ENCODE measurements around the gene PHLPP1.

Gene PHLPP1

GRCh38 chr18:63007231-63007630, 291.9 kb downstream of the PHLPP1 start:
- in situ Hi-C loops (cut with HindIII; ENCODE audit: low sequenced_read_pairs): no loop called here
- DNase-seq (ENCODE audit: low read depth): no peak
- TF ChIP-seq CTCF (IDR thresholded peaks at IDR 0.05; ENCODE audit: low read depth, low read length, missing control alignments): no peak
- no peak overlapping the region for H3K4me3 ChIP-seq (ENCODE audit: low read depth, low read length)

GRCh38 chr18:63016270-63016669, 300.9 kb downstream of the PHLPP1 start:
- peak; percentile 83 for TF ChIP-seq CTCF (IDR thresholded peaks at IDR 0.05; ENCODE audit: low read depth, low read length, missing control alignments)
- in situ Hi-C loops (cut with HindIII; ENCODE audit: low sequenced_read_pairs): loop anchor here (5.0 kb wide), 1 partner anchor 311 kb away; no protein-coding TSS in a partner anchor
- no peak overlapping the region for H3K4me3 ChIP-seq (ENCODE audit: low read depth, low read length)
- peak; percentile 57 for DNase-seq (ENCODE audit: low read depth)

DNA sequence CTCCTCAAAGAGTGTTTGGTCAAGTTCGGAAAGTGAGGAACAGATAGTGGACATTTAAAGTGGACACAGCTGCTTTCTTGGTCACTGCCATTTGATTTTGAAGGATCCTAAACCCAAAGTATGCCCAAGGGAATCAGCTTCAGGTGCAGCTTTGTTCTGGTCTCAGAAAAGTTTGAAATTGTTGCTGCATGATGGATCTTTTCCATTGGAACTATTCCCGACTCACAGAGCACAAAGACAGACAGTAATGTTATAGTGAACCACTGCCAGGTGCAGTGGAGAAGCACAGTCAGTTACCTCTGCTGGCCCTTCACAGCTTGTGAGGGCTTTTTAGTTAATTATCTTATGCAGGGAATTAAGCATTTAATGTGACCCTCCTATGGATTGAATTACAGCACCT, 301.7 kb downstream of the PHLPP1 start:
- no peak for TF ChIP-seq CTCF (IDR thresholded peaks at IDR 0.05; ENCODE audit: low read depth, low read length, missing control alignments)
- no peak overlapping the region for H3K4me3 ChIP-seq (ENCODE audit: low read depth, low read length)
- in situ Hi-C loops (cut with HindIII; ENCODE audit: low sequenced_read_pairs): loop anchor here (5.0 kb wide), 1 partner anchor 310 kb away; no protein-coding TSS in a partner anchor
- no peak for DNase-seq (ENCODE audit: low read depth)

DNA sequence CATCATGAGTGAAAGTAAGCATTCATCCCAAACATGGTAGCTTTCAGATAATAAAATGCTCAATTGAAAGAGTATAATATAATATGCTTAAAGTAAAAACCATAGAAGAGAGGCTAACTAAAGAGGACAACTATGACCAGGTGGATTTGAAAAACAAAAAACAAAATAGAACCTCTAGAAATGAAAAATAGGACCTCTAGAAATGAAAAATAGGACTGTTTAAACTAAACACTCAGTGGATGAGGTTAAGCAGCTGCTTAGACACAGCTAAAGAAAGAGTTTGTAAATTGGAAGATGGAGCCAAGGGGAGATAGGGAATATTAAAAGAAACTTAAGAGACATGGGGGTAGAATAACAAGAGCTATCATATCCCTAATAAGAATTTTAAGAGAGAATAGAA, 302.6 kb downstream of the PHLPP1 start:
- no peak for TF ChIP-seq CTCF (IDR thresholded peaks at IDR 0.05; ENCODE audit: low read depth, low read length, missing control alignments)
- H3K4me3 ChIP-seq (ENCODE audit: low read depth, low read length): no peak overlapping the region
- no peak for DNase-seq (ENCODE audit: low read depth)
- in situ Hi-C loops (cut with HindIII; ENCODE audit: low sequenced_read_pairs): loop anchor here (5.0 kb wide), 1 partner anchor 309 kb away; no protein-coding TSS in a partner anchor

DNA sequence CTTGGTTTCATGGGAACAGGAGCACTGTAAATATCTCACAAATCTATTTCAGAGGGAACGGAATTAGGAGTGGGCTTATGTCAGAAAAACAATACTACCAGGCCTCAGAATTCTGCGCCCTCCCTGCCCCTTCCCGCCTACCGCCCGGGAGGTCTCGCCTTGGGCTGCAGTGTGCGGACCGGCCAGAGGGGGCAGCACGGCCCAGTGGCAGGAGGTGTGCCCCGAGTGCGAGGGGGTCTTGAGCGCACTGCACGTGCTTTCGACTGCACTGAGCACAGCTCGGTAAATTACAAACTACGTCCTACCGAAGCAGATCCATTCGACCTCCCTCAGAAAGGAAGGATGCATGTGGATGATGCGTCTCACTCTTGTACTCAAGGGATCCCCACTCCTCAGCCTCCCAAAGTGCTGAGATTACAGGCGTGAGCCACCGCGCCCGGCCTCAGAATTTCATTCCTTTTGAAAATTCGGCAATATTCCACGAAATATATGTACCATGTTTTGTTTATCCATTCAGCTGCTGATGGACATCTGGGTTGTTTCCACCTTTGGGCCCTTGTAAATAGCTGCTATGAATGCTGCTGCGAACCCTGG, 307.2 kb downstream of the PHLPP1 start:
- no peak for DNase-seq (ENCODE audit: low read depth)
- in situ Hi-C loops (cut with HindIII; ENCODE audit: low sequenced_read_pairs): no loop called here
- TF ChIP-seq CTCF (IDR thresholded peaks at IDR 0.05; ENCODE audit: low read depth, low read length, missing control alignments): peak; percentile 47
- no peak overlapping the region for H3K4me3 ChIP-seq (ENCODE audit: low read depth, low read length)

GRCh38 chr18:63025251-63026090, 310.1 kb downstream of the PHLPP1 start:
- no peak for DNase-seq (ENCODE audit: low read depth)
- TF ChIP-seq CTCF (IDR thresholded peaks at IDR 0.05; ENCODE audit: low read depth, low read length, missing control alignments): peak; percentile 8
- H3K4me3 ChIP-seq (ENCODE audit: low read depth, low read length): no peak overlapping the region
- in situ Hi-C loops (cut with HindIII; ENCODE audit: low sequenced_read_pairs): no loop called here

Data from astrocyte of the cerebellum (primary cell).